ENCODE data around the gene LCE1C. TPM values are rescaled to one million over a fixed set of nuclear protein-coding genes. Genes with fewer than 3 reads are reported as not detected.

The LCE1C gene
- total RNA-seq (not detected in 2 replicates), polyA plus RNA-seq (not detected in 2 replicates), polyA minus RNA-seq (not detected in 2 replicates)
- not detected for total RNA-seq (2013)

GRCh38 chr1:152806576-152806975 is at the start of gene LCE1C:
Gene LCE1C (minus strand): TSS chr1:152806651. CDS start chr1:152805478, 1,173 bp downstream.
- Histone ChIP-seq H3K4me2 (replicated peaks; ENCODE audit: low read depth, low read length, poor library complexity, severe bottlenecking) (no peak within 1 kb of the TSS), H3K4me1 (ENCODE audit: control insufficient read depth in 2 of 2, insufficient read depth in 2 of 2, low read length in 2 of 2) (no peaks in the 10 kb centered on the region), H3K9me3 (ENCODE audit: control extremely low read depth in 1 of 3, control insufficient read depth in 2 of 3, insufficient read depth in 1 of 3, low read length in 2 of 3) (no peaks in the 10 kb centered on the region), H4K20me1 (ENCODE audit: control insufficient read depth, insufficient read depth, low read length, poor library complexity, severe bottlenecking) (no peaks in the 10 kb centered on the region), H3K79me2 (ENCODE audit: control insufficient read depth, insufficient read depth, low read length) (no peaks in the 10 kb centered on the region), H3K36me3 (replicated peaks in 1 of 2; ENCODE audit: control extremely low read depth in 1 of 2, control insufficient read depth in 1 of 2, extremely low read depth in 1 of 2, insufficient read depth in 2 of 2, low read length in 1 of 2) (no peaks in the 10 kb centered on the region), H3K9ac (ENCODE audit: low read length) (no peak within 1 kb of the TSS), H3K27ac (ENCODE audit: low read length in 2 of 2) (no peak within 1 kb of the TSS), H3K27me3 (replicated peaks in 1 of 4; ENCODE audit: control extremely low read depth in 1 of 4, control insufficient read depth in 3 of 4, insufficient read depth in 4 of 4, low read length in 3 of 4) (peaks cover 0 to 2% (median 0%) of the 10 kb centered on the region in 4 experiments), H3K4me3 (ENCODE audit: control extremely low read depth in 1 of 5, extremely low read depth in 1 of 5, insufficient read depth in 1 of 5, low read depth in 2 of 5, low read length in 4 of 5) (no peak within 1 kb of the TSS), H2AFZ (ENCODE audit: insufficient read depth, low read depth, low read length, poor library complexity, severe bottlenecking) (no peak within 1 kb of the TSS)
- intact Hi-C loops (cut with micrococcal nuclease), result no loop called here
- H3K4me3 Mint-ChIP-seq, result no peak within 1 kb of the TSS
- CTCF ChIA-PET, result no interaction called here
- no peak for ATAC-seq (ENCODE audit: low read depth)
- TF ChIP-seq EZH2 (IDR thresholded peaks at IDR 0.05; ENCODE audit: borderline replicate concordance, insufficient read depth, low read depth, low read length, poor library complexity, severe bottlenecking) (no peak), CTCF (IDR thresholded peaks at IDR 0.05) (no peak)
- H3K9me3 Mint-ChIP-seq (ENCODE audit: insufficient read depth), result no peaks in the 10 kb centered on the region
- peaks cover 30% of the 10 kb centered on the region for H3K27me3 Mint-ChIP-seq
- POLR2A ChIA-PET, result no interaction called here
- H3K27ac Mint-ChIP-seq, result no peak within 1 kb of the TSS
- WGBS (ENCODE audit: insufficient coverage), result 20% methylated on average over 1 of the region's 3 CpGs
- DNase-seq, result no peak
- H3K4me1 Mint-ChIP-seq, result no peaks in the 10 kb centered on the region

- TF ChIP-seq EZH2 (IDR thresholded peaks at IDR 0.05; ENCODE audit: borderline replicate concordance, insufficient read depth, low read depth, low read length, poor library complexity, severe bottlenecking) (no peak), CTCF (IDR thresholded peaks at IDR 0.05) (no peak)
- H3K27me3 Mint-ChIP-seq, result peaks cover 21% of the 10 kb centered on the region
- Histone ChIP-seq H3K4me1 (ENCODE audit: control insufficient read depth in 2 of 2, insufficient read depth in 2 of 2, low read length in 2 of 2) (no peaks in the 10 kb centered on the region), H3K27ac (ENCODE audit: low read length in 2 of 2) (no peak overlapping the region), H3K9me3 (ENCODE audit: control extremely low read depth in 1 of 3, control insufficient read depth in 2 of 3, insufficient read depth in 1 of 3, low read length in 2 of 3) (no peaks in the 10 kb centered on the region), H4K20me1 (ENCODE audit: control insufficient read depth, insufficient read depth, low read length, poor library complexity, severe bottlenecking) (no peaks in the 10 kb centered on the region), H3K27me3 (replicated peaks in 1 of 4; ENCODE audit: control extremely low read depth in 1 of 4, control insufficient read depth in 3 of 4, insufficient read depth in 4 of 4, low read length in 3 of 4) (no peaks in the 10 kb centered on the region), H3K79me2 (ENCODE audit: control insufficient read depth, insufficient read depth, low read length) (no peaks in the 10 kb centered on the region), H3K4me3 (ENCODE audit: control extremely low read depth in 1 of 5, extremely low read depth in 1 of 5, insufficient read depth in 1 of 5, low read depth in 2 of 5, low read length in 4 of 5) (no peak overlapping the region), H3K4me2 (replicated peaks; ENCODE audit: low read depth, low read length, poor library complexity, severe bottlenecking) (no peak overlapping the region), H3K9ac (ENCODE audit: low read length) (no peak overlapping the region), H2AFZ (ENCODE audit: insufficient read depth, low read depth, low read length, poor library complexity, severe bottlenecking) (no peak overlapping the region), H3K36me3 (replicated peaks in 1 of 2; ENCODE audit: control extremely low read depth in 1 of 2, control insufficient read depth in 1 of 2, extremely low read depth in 1 of 2, insufficient read depth in 2 of 2, low read length in 1 of 2) (no peaks in the 10 kb centered on the region)
- no peak overlapping the region for H3K4me3 Mint-ChIP-seq
- no peaks in the 10 kb centered on the region for H3K4me1 Mint-ChIP-seq
- H3K27ac Mint-ChIP-seq, result no peak overlapping the region
- POLR2A ChIA-PET, result no interaction called here
- CTCF ChIA-PET, result interaction anchor here (2.1 kb wide), 1 partner anchor 14 kb away, joined by 8 read pairs; no protein-coding TSS in a partner anchor
- no peaks in the 10 kb centered on the region for H3K9me3 Mint-ChIP-seq (ENCODE audit: insufficient read depth)
- ATAC-seq (ENCODE audit: low read depth), result no peak
- intact Hi-C loops (cut with micrococcal nuclease), result no loop called here
- WGBS (ENCODE audit: insufficient coverage), result 55% methylated on average over 1 of the region's 2 CpGs
- DNase-seq, result no peak
These were observed 49.2 kb upstream of the LCE1C start for GRCh38 chr1:152855661-152856060.

Measured in B cell (primary cell).